MM.1S (cell line): ENCODE measurements around the gene SMIM1.

ENCODE experiments used
- DNase-seq: peaks from one replicate; pipeline ENCODE4 v3.0.0-alpha.2; 2015
- H2AFZ ChIP-seq: fragments of 300-600 bp; sonication (generic); 2 replicates; pipeline ENCODE4 v1.6.0; 2016; ENCODE audit warnings: antibody characterized with exemption, low read length
- H3F3A ChIP-seq: fragments of 300-600 bp; sonication (generic); 2 replicates; pipeline ENCODE4 v1.6.1; 2016; ENCODE audit warnings: mild to moderate bottlenecking, antibody characterized with exemption, low read length, moderate library complexity, mixed read lengths; ENCODE audit not compliant: insufficient read depth
- H3K27ac ChIP-seq: fragments of 300-600 bp; sonication (generic); 2 replicates; pipeline ENCODE4 v1.5.1; 2016; ENCODE audit warnings: mild to moderate bottlenecking, low read length
- H3K27me3 ChIP-seq: fragments of 300-600 bp; sonication (generic); replicated peaks from 2 replicates; pipeline ENCODE4 v1.6.0; 2016; ENCODE audit warnings: low read length; ENCODE audit not compliant: insufficient read depth
- H3K36me3 ChIP-seq: fragments of 300-600 bp; sonication (generic); replicated peaks from 2 replicates; pipeline ENCODE4 v1.6.1; 2016; ENCODE audit warnings: mild to moderate bottlenecking, low read length, mixed read lengths; ENCODE audit not compliant: insufficient read depth
- H3K4me1 ChIP-seq: fragments of 300-600 bp; sonication (generic); 2 replicates; pipeline ENCODE4 v1.6.1; 2016; ENCODE audit warnings: low read length, mixed read lengths
- H3K4me2 ChIP-seq: fragments of 300-600 bp; sonication (generic); 2 replicates; pipeline ENCODE4 v1.6.0; 2016; ENCODE audit warnings: low read depth, low read length
- H3K4me3 ChIP-seq: fragments of 300-600 bp; sonication (generic); 2 replicates; pipeline ENCODE4 v1.5.1; 2016; ENCODE audit warnings: low read length, mixed read lengths
- H3K79me2 ChIP-seq: fragments of 300-600 bp; sonication (generic); 2 replicates; pipeline ENCODE4 v1.6.1; 2016; ENCODE audit warnings: mixed run types, low read length, mixed read lengths
- H3K9ac ChIP-seq: fragments of 300-600 bp; sonication (generic); 2 replicates; pipeline ENCODE4 v1.6.1; 2016; ENCODE audit warnings: low read length, mixed read lengths
- H3K9me2 ChIP-seq: fragments of 300-600 bp; sonication (generic); replicated peaks from 2 replicates; pipeline ENCODE4 v1.6.1; 2016; ENCODE audit warnings: mild to moderate bottlenecking, low read length, mixed read lengths; ENCODE audit not compliant: insufficient read depth
- H3K9me3 ChIP-seq: fragments of 300-600 bp; sonication (generic); replicated peaks from 2 replicates; pipeline ENCODE4 v1.6.1; 2016; ENCODE audit warnings: mild to moderate bottlenecking, low read length, mixed read lengths; ENCODE audit not compliant: insufficient read depth
- H4K20me1 ChIP-seq: fragments of 300-600 bp; sonication (generic); 2 replicates; pipeline ENCODE4 v1.6.1; 2016; ENCODE audit warnings: mild to moderate bottlenecking, low read length, moderate library complexity, mixed read lengths; ENCODE audit not compliant: insufficient read depth
- EZH2 ChIP-seq: fragments of 300-600 bp; sonication (generic); optimal IDR thresholded peaks from 2 replicates; pipeline ENCODE3; 2017; ENCODE audit warnings: low read depth, mild to moderate bottlenecking, antibody characterized with exemption, low read length, mixed read lengths
- EZH2phosphoT487 ChIP-seq: fragments of 300-600 bp; sonication (generic); IDR thresholded peaks from 2 replicates; pipeline ENCODE4 v1.6.1; 2018; ENCODE audit warnings: antibody characterized with exemption, low read length
- TF ChIP-seq, protein P1 (sequence below): fragments of 300-600 bp; sonication (generic); IDR thresholded peaks from 2 replicates; pipeline ENCODE4 v1.5.1; 2016; ENCODE audit warnings: antibody characterized with exemption, low read length, mixed read lengths

SMIM1 gene

DNA sequence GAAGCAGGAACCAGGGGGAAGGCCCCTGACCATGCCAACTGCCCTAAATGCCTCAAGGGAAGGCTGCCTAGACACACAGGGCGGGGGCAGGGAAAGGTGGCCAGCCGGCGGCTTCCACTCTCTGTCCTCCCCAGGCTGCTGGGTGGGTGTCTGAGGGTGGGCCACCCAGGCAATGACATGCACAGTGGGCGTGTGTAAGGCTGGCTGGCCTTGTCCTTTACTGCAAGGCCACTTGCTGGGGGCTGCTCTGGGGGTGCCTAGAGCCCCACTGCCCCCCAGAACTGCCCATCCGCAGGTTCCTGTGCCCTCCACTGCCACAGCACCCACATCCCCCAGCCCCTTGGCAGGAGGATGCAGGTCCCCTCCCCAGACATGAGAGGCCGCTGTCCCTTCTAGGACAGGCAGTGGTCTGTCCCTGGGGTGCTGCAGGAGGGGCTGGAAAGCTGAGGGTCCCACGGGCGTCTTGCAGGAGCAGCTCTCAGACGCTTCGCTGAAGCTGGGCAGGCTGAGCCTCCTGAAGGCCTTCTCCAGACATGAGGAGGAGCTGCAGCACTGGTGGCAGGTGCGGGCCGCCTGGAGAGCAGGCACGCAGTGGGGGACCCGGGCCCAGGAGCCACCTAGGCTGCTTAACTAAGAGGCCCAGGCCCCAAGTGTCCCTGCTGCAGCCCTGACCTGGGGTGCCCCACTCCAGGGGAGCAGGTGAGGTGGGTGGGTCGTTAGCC, 10.2 kb upstream of the SMIM1 start:
- TF ChIP-seq, protein P1, sequence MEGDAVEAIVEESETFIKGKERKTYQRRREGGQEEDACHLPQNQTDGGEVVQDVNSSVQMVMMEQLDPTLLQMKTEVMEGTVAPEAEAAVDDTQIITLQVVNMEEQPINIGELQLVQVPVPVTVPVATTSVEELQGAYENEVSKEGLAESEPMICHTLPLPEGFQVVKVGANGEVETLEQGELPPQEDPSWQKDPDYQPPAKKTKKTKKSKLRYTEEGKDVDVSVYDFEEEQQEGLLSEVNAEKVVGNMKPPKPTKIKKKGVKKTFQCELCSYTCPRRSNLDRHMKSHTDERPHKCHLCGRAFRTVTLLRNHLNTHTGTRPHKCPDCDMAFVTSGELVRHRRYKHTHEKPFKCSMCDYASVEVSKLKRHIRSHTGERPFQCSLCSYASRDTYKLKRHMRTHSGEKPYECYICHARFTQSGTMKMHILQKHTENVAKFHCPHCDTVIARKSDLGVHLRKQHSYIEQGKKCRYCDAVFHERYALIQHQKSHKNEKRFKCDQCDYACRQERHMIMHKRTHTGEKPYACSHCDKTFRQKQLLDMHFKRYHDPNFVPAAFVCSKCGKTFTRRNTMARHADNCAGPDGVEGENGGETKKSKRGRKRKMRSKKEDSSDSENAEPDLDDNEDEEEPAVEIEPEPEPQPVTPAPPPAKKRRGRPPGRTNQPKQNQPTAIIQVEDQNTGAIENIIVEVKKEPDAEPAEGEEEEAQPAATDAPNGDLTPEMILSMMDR, result no peak
- TF ChIP-seq EZH2phosphoT487 (no peak), EZH2 (no peak)
- Histone ChIP-seq H3F3A (no peaks in the 10 kb centered on the region), H3K4me1 (no peaks in the 10 kb centered on the region), H3K79me2 (no peaks in the 10 kb centered on the region), H4K20me1 (no peaks in the 10 kb centered on the region), H2AFZ (no peak overlapping the region), H3K27ac (no peak overlapping the region), H3K36me3 (no peaks in the 10 kb centered on the region), H3K9me3 (no peaks in the 10 kb centered on the region), H3K27me3 (peaks cover 83% of the 10 kb centered on the region), H3K9ac (no peak overlapping the region), H3K4me3 (no peak overlapping the region), H3K4me2 (no peak overlapping the region), H3K9me2 (no peaks in the 10 kb centered on the region)
- DNase-seq, result no peak

DNA sequence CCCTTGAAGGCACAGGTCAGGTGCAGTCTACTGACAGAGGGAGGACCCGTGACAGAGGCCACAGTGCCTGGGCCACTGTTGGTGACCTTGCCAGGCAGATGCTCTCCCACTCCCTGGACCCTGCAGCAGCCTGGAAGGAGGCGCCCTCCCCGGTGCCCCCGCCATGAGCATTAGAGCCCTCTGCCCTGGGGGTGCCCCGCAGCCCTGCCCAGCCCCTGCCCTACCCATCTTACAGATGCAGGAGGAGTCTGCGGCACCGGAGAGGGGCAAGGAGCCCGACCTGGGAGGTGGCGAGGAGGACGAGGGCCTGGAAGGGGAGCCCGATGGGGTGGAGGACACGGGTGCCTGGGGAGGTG, 9.7 kb upstream of the SMIM1 start:
- no peaks in the 10 kb centered on the region for H3K4me1 ChIP-seq
- H3K4me3 ChIP-seq, result no peak overlapping the region
- no peaks in the 10 kb centered on the region for H3K79me2 ChIP-seq
- H3K27ac ChIP-seq, result no peak overlapping the region
- H3K27me3 ChIP-seq, result peaks cover 88% of the 10 kb centered on the region
- no peak overlapping the region for H2AFZ ChIP-seq
- H3K36me3 ChIP-seq, result no peaks in the 10 kb centered on the region
- H3F3A ChIP-seq, result no peaks in the 10 kb centered on the region
- H4K20me1 ChIP-seq, result no peaks in the 10 kb centered on the region
- no peaks in the 10 kb centered on the region for H3K9me3 ChIP-seq
- no peak overlapping the region for H3K9ac ChIP-seq
- no peak for DNase-seq
- TF ChIP-seq, protein P1, result no peak
- TF ChIP-seq EZH2 (peak; percentile 44), EZH2phosphoT487 (no peak)
- H3K9me2 ChIP-seq, result no peaks in the 10 kb centered on the region
- no peak overlapping the region for H3K4me2 ChIP-seq

DNA sequence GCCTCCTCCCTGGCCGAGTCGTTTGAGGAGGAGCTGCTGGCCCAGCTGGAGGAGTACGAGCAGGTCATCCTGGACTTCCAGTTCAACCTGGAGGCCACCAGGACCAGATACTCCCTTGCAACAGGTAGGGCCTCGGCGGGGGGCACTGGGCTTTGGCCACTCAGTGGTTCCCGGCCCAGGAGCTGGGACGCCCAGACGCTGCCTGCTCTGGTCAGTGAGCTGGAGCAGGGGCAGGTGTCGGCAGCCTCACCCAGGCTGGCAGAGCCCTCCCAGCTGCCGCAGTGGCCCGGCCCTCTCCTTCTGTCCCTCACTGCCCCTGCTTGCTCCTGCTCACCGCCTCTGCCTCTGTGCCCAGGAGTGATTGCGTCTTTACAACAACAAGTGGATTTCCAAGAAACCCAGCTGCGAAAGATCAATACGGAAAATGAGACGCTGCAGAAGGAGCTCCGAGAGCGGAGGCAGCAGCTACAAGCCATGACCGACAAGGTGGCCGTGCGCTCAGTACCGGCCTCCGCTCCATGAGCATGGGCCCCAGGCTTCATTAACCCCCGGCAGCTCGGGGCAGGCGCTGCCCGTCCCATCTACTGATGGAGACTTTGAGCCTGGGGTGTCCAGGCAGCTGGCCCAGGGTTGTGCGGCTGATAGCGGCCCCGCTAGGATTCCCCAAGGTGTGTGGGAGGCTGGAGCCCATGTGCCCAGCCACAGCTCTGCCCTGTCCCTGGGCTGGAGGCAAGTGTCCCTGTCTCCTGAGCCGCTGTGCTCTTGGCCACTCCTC, 9.0 kb upstream of the SMIM1 start:
- Histone ChIP-seq H3K4me3 (no peak overlapping the region), H3K36me3 (no peaks in the 10 kb centered on the region), H3F3A (no peaks in the 10 kb centered on the region), H3K79me2 (no peaks in the 10 kb centered on the region), H3K9me3 (no peaks in the 10 kb centered on the region), H3K9ac (no peak overlapping the region), H3K9me2 (no peaks in the 10 kb centered on the region), H3K27me3 (peaks cover 95% of the 10 kb centered on the region), H3K4me2 (no peak overlapping the region), H2AFZ (no peak overlapping the region), H3K27ac (no peak overlapping the region), H4K20me1 (no peaks in the 10 kb centered on the region), H3K4me1 (no peaks in the 10 kb centered on the region)
- DNase-seq, result no peak
- TF ChIP-seq EZH2phosphoT487 (no peak), EZH2 (no peak)
- TF ChIP-seq, protein P1, result no peak
